ENCODE measurements around the gene BABAM2. TPM values are rescaled to one million over a fixed set of nuclear protein-coding genes. Genes with fewer than 3 reads are reported as not detected.
"Not testable (repeated sequence)": the region's sequence is repeated elsewhere in the genome, so short reads cannot be mapped to it uniquely, and the experiment has no call there.

The BABAM2 gene
- polyA plus RNA-seq, 3 donors from 2014 or later, result 52.4 to 89.2 (median 74.1) TPM

DNA sequence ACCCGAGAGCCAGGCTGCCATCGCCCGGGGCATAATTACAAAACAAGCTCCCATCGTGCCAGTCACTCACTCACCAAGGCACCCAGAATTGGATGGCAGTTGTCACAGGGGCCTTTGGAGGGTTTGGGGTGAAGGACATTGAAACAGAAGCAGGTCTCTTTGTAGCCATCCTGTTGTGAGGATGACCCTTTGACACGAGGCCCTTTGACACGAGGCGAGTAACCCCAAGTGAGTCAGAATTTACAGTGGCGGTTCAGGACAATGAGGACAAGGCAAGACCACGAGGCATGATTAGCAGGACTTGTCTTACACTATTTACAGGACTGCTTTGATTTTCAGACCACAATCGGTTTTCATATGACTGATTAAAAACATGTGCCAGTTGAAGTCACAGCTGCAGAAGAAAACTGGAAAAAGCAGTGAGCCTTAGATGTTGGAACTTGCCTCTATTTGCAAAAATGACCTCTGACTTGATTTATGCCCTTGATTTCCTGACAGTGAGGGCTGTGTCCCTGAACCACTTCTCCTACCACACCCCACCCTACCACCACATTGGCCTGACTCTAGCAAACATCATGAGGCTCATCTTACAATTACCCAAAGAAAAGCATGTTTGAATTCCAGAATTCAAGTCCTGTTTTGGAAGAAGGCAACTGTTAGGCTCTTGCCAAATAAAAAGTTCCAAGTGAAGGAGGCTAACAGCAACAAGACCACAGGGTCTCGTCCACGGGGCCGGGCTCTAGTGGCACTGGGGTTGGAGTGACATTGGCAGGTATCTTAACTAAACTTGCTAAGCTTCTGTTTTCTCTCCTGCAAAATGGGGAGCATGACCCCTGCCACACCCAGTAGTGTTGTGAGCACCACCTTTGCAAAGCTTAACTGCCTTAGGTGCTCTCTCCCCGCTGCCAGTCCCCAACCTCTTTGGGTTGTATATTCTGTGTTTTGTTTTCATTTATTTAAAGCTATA is 437.7 kb downstream of the BABAM2 start:
- Mint-ChIP-seq H3K36me3 (peaks cover 0 to 42% (median 20%) of the 10 kb centered on the region in 3 donors), H3K27ac (no peak overlapping the region), H3K9me3 (no peaks in the 10 kb centered on the region), H3K4me3 (no peak overlapping the region), H3K4me1 (no peaks in the 10 kb centered on the region), H3K27me3 (ENCODE audit: low read depth in 3 of 3) (peaks cover 0 to 3% (median 3%) of the 10 kb centered on the region in 3 donors)
- DNase-seq, result no peak

DNA sequence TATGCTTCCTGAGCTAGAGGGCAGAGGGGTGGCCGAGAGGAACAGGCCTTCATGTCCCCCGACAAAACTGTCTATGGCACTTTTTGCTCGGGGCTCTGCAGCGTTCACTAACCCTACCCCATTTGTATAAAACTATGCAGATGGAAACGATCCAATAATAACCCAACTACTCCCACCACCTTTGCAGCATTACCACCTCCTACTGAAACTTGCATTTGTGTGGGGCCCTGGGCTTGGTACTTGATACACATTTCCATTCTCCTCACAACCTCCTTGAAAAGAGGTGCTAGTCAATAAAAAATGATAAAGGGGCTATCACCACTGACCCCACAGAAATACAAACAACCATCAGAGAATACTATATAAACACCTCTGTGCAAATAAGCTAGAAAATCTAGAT is 438.7 kb downstream of the BABAM2 start:
- Mint-ChIP-seq H3K27ac (peak overlapping the region in 1 of 6 donors; percentile 66), H3K27me3 (ENCODE audit: low read depth in 3 of 3) (peaks cover 0 to 3% (median 3%) of the 10 kb centered on the region in 3 donors), H3K36me3 (peaks cover 0 to 42% (median 20%) of the 10 kb centered on the region in 3 donors), H3K4me3 (no peak overlapping the region), H3K4me1 (no peaks in the 10 kb centered on the region), H3K9me3 (no peaks in the 10 kb centered on the region)
- DNase-seq, result no peak

DNA sequence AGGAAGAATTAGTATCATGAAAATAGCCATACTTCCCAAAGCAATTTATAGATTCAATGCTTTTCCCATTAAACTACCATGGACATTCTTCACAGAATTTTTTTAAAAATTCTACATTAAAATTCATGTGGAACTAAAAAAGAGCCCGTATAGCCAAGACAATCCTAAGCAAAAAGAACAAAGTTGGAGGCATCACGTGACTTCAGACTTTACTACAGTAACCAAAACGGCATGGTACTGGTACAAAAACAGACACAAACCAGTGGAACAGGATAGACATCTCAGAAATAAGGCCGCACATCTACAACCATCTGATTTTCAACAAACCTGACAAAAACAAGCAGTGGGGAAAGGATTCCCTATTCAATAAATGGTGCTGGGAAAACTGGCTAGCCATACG is 440.2 kb downstream of the BABAM2 start:
- Mint-ChIP-seq H3K27ac (peak overlapping the region in 2 of 6 donors; percentile 3 to 60), H3K36me3 (peaks cover 0 to 42% (median 20%) of the 10 kb centered on the region in 3 donors)
- not testable (repeated sequence) for H3K4me1 Mint-ChIP-seq; H3K4me3 Mint-ChIP-seq; H3K9me3 Mint-ChIP-seq; DNase-seq; H3K27me3 Mint-ChIP-seq (ENCODE audit: low read depth in 3 of 3)

DNA sequence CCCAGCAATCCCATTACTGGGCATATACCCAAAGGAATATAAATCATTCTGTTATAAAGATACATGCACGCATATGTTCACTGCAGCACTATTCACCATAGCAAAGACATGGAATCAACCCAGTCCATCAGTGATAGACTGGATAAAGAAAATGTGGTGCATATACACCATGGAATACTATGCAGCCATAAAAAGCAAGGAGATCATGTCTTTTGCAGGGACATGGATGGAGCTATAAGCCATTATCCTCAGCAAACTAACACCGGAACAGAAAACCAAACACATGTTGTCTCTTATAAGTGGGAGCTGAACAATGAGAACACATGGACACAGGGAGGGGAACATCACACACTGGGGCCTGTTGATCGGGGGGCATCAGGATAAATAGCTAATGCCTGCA is 441.3 kb downstream of the BABAM2 start:
- peaks cover 0 to 42% (median 20%) of the 10 kb centered on the region in 3 donors for H3K36me3 Mint-ChIP-seq

DNA sequence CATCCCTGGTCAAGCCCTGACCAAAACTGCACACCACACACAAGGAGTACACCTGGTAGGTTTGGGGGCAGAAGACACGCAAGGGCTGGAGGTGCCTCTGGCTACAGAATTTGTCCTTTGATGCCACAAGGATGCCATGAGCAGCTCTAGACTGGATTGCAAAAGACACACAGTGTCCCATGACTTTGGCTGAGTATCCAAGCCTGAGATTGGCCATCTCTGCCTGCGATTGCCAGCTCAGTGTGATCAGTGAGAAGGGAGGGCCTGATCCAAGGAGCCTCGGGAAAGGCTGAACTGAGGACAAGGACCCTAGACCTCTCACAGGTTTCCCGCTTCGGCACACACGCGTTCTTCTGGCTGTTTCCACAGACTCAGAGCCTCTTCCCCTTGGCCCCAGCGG is 442.2 kb downstream of the BABAM2 start:
- Mint-ChIP-seq H3K9me3 (no peaks in the 10 kb centered on the region), H3K36me3 (peaks cover 0 to 42% (median 20%) of the 10 kb centered on the region in 3 donors), H3K4me1 (peaks cover 8 to 11% of the 10 kb centered on the region in 2 donors), H3K27ac (peak overlapping the region in 2 of 6 donors; percentile 28 to 42), H3K27me3 (ENCODE audit: low read depth in 3 of 3) (peaks cover 0 to 3% (median 3%) of the 10 kb centered on the region in 3 donors), H3K4me3 (no peak overlapping the region)
- no peak for DNase-seq

More for the DNA sequence above, 441.3 kb downstream of the BABAM2 start:
- H3K4me1 Mint-ChIP-seq; DNase-seq; H3K4me3 Mint-ChIP-seq; H3K9me3 Mint-ChIP-seq; H3K27me3 Mint-ChIP-seq (ENCODE audit: low read depth in 3 of 3): not testable (repeated sequence)
- H3K27ac Mint-ChIP-seq, result peak overlapping the region in 2 of 6 donors; percentile 60 to 71

DNA sequence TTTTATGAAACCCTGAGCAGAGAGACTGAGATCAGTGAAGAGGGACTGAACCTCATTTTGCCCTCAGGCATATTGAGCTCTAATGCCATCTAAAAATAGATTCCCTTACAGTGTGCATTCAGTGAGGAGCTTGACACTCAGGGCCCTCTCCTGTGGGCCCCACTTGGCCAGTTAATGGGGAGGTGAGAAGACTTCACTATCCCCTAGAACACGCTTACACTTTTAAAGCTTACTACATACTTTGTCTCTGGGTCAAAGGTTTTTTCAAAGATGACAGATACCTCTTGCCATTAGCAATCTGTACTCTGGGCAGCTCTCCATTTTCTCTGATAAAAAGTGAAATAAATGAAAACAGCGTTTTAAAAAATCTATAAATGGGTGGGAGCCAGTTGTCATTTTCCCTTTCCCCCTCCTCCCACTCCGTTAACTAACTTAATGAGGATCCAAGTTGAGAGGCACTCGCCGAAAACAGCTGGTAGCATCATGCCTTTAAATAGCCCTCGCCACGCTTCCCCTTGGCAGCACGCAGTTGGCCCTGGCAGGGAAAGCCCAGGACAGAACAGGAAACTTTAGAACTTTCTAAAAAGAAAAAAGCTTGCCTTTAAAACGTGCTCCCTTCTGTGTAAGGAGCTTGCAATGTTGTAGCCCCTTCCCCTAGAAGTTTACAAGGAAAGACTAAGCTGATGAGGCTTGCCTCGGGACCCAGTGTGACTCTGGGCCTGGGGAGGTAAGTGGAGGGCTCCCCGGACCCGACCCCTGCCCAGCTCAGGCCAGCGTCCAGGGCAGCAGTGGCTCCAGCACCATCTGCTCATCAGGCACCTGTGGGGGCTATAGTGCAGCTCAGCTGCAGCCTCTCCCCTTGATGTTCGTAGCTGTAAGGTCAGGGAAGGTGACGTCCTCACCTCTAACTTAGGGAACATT is 443.3 kb downstream of the BABAM2 start:
- DNase-seq, result no peak
- H3K4me3 Mint-ChIP-seq, result no peak overlapping the region
- peaks cover 2 to 37% (median 19%) of the 10 kb centered on the region in 3 donors for H3K36me3 Mint-ChIP-seq
- H3K9me3 Mint-ChIP-seq, result no peaks in the 10 kb centered on the region
- peaks cover 16 to 23% of the 10 kb centered on the region in 2 donors for H3K4me1 Mint-ChIP-seq
- H3K27me3 Mint-ChIP-seq (ENCODE audit: low read depth in 3 of 3), result peaks cover 0 to 3% (median 0%) of the 10 kb centered on the region in 3 donors
- H3K27ac Mint-ChIP-seq, result peak overlapping the region in 3 of 6 donors; percentile 11 to 65 (median 64)

DNA sequence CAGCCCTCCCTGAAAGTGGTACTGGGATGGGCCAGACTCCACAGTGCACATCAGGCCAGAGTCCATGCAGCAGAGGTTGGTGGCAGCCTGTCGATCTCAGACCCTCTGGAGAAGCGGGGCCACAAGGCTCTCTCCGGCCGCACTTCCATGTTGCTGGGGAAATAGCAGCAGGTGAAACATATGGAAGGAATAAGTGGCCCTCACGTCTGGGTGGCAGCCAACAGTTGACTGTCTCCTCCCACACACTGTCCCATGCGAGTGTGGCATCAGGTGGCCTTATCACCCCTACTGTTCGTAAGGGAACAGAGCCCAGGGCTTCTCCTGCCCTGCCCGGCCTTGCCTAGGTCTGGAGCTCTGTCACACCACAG is 444.0 kb downstream of the BABAM2 start:
- H3K27ac Mint-ChIP-seq, result peak overlapping the region in 1 of 6 donors; percentile 58
- peaks cover 16 to 28% of the 10 kb centered on the region in 2 donors for H3K4me1 Mint-ChIP-seq
- H3K36me3 Mint-ChIP-seq, result peaks cover 6 to 35% (median 20%) of the 10 kb centered on the region in 3 donors
- H3K4me3 Mint-ChIP-seq, result no peak overlapping the region
- no peak for DNase-seq
- H3K9me3 Mint-ChIP-seq, result no peaks in the 10 kb centered on the region
- H3K27me3 Mint-ChIP-seq (ENCODE audit: low read depth in 3 of 3), result peaks cover 0 to 3% (median 0%) of the 10 kb centered on the region in 3 donors

DNA sequence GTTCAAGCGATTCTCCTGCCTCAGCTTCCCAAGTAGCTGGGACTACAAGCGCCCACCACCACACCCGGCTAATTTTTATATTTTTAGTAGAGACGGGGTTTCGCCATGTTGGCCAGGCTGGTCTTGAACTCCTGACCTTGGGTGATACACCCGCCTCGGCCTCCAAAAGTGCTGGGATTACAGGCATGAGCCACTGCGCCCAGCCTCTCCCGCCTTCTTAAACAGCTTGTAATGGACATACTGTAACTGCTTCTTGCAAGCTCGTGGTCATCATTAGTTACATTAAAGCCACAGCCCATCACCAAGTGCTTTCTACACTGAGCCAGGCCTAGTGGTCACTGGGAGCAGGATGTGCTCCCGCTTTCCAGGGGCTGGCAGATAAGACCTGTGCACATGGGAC is 444.7 kb downstream of the BABAM2 start:
- Mint-ChIP-seq H3K4me1 (peaks cover 16 to 28% of the 10 kb centered on the region in 2 donors), H3K36me3 (peaks cover 6 to 27% (median 15%) of the 10 kb centered on the region in 3 donors)
- not testable (repeated sequence) for H3K9me3 Mint-ChIP-seq; DNase-seq; H3K4me3 Mint-ChIP-seq; H3K27me3 Mint-ChIP-seq (ENCODE audit: low read depth in 3 of 3); H3K27ac Mint-ChIP-seq

DNA sequence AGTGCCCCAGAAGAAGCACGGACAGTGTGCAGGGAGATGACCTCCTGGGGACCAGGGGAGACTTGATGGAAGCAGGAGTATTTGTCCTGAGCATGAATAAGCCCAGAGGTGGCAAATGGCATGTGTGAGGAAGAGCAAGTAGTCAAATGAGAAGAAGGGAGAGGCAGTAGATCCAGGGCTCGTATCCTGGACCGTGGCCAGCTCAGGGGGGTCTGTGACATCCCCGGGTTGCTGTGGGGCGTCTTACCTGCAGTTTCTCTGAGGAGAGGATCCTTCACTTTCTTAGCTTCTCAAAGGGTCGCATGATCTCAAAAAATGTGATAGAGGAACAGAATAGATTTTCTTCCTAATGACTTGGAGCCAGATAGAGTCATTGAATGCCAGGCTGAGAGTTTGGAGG is 445.1 kb downstream of the BABAM2 start:
- peaks cover 6 to 23% (median 11%) of the 10 kb centered on the region in 3 donors for H3K36me3 Mint-ChIP-seq
- H3K27me3 Mint-ChIP-seq (ENCODE audit: low read depth in 3 of 3), result peaks cover 0 to 3% (median under 1%) of the 10 kb centered on the region in 3 donors
- DNase-seq, result no peak
- peaks cover 16 to 28% of the 10 kb centered on the region in 2 donors for H3K4me1 Mint-ChIP-seq
- no peak overlapping the region for H3K4me3 Mint-ChIP-seq
- no peaks in the 10 kb centered on the region for H3K9me3 Mint-ChIP-seq
- peak overlapping the region in 5 of 6 donors; percentile 29 to 71 (median 64) for H3K27ac Mint-ChIP-seq

DNA sequence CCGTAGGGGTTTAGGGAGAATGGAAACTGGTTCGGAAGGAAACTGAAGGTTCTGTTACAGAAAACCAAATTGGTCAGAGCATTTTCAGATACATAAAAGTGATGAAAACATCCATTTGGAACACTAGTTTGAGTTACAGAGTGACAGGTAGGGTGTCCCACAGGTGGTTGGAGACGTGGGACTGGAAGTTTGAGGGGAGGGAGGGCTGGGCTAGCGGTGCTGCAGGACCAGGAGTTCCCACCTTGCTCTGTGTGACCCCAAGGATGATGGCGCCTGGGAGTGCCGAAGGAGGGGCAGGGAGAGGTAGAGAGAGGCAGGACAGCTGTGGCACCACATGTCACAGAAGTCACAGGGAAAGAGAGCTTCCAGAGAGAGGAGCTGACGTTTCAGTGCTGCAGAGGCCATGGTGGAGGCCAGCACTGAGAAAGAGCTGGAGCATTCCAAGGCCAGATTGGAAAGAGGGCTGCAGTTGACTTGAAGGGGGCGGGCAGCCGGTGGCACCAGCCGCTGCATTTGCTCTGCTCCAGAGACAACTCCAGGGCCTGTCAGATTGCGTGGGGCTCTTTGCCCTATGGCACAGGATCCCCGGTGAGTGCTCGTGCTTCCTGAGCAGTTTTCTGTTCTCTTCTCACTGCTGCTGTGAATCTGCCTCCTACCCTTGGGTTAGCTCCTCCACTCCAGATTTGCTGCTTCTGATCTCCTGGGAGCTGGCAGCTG is 445.9 kb downstream of the BABAM2 start:
- Mint-ChIP-seq H3K4me3 (peak overlapping the region in 1 of 5 donors; percentile 20), H3K36me3 (peaks cover 6 to 17% (median 10%) of the 10 kb centered on the region in 3 donors), H3K4me1 (peaks cover 18 to 28% of the 10 kb centered on the region in 2 donors), H3K27me3 (ENCODE audit: low read depth in 3 of 3) (peaks cover 0 to 3% (median 3%) of the 10 kb centered on the region in 3 donors), H3K27ac (peak overlapping the region in 5 of 6 donors; percentile 56 to 79 (median 64)), H3K9me3 (no peaks in the 10 kb centered on the region)
- DNase-seq, result no peak

DNA sequence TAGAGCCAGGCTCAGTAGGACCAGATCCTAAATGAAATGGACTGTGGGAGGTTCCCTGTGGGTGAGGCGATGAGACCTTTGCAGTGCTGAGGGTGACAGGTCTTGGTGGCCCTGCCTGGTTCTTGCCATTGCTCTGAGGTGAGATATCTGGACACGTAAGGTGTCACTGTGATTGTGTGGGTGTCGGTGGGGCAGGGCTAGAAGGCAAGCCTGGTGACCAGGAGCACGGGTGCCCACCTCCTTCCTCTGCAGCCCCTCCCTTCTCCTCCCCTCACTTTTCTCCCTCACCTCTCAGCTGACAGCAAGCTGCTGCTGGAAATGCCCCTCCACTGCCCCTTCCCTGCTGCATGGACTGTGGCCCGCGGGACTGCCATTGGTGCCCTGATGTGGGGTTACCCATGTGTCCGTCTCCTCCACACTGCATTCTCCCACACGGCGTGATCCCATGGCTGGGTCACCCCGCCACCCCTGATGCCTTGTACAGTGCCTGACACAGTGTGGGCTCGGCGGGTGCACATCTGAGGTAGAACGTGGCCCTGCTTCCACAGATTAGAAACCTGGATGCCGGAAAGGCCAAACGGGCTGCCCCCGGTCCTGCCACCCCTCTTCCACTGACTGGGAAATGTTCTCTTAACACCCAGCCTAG is 446.6 kb downstream of the BABAM2 start:
- H3K9me3 Mint-ChIP-seq, result no peaks in the 10 kb centered on the region
- peaks cover 6 to 11% (median 10%) of the 10 kb centered on the region in 3 donors for H3K36me3 Mint-ChIP-seq
- no peak overlapping the region for H3K4me3 Mint-ChIP-seq

DNA sequence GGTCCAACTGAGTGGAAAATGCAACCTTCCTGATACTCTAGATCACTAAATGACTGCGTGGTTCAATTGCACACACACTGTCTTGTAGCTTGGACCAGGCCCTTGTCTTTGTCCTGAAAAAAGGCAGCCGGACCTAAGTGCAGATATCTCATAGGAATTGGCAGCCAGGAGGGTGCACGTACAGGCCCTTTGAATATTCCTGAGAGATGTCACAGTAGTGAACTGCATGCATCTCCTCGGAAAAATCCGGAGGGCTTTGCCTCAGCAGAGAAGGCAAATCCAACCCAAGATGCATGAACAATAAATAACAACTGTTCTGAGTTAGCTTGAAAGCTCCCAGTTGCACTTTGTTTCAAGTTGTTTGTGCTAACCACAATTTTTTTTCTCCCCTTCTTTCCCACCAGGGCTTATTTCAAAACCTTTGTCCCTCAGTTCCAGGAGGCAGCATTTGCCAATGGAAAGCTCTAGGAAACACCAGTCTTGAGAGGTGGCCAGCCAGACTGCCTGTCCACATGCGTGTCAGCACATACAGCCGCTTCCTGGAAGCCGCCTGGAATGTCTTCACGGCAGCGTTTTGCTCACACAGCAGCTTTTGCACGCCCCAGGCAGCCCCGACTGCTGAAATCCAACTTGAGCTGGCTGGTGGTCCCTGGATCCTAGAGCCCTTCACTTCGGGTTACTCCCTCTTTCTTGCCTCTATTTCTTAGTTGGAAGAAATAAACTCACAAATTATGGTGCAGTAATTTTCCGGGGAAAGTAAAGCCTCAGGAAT is 447.7 kb downstream of the BABAM2 start:
- Mint-ChIP-seq H3K27me3 (ENCODE audit: low read depth in 3 of 3) (peaks cover 1 to 3% (median 3%) of the 10 kb centered on the region in 3 donors), H3K27ac (peak overlapping the region in 5 of 6 donors; percentile 13 to 69 (median 68)), H3K4me1 (peaks cover 18 to 28% of the 10 kb centered on the region in 2 donors), H3K9me3 (no peaks in the 10 kb centered on the region), H3K36me3 (peaks cover 6 to 10% (median 7%) of the 10 kb centered on the region in 3 donors), H3K4me3 (no peak overlapping the region)
- no peak for DNase-seq

More for the DNA sequence above, 446.6 kb downstream of the BABAM2 start:
- peaks cover 0 to 3% (median 2%) of the 10 kb centered on the region in 3 donors for H3K27me3 Mint-ChIP-seq (ENCODE audit: low read depth in 3 of 3)
- peaks cover 18 to 28% of the 10 kb centered on the region in 2 donors for H3K4me1 Mint-ChIP-seq
- H3K27ac Mint-ChIP-seq, result peak overlapping the region in 5 of 6 donors; percentile 25 to 74 (median 59)
- peak; percentile 34 to 49 (median 44) for DNase-seq
